Endothelial cell of umbilical vein (primary cell): ENCODE measurements around the gene TBX21. TPM values are rescaled to one million over a fixed set of nuclear protein-coding genes. Genes with fewer than 3 reads are reported as not detected.

Experiments
- BruUV-seq: library from RNA; stranded (reverse); fragments of 400-500 nt; replicated peaks from 2 replicates; lab custom pipeline; 2021; lab: Mats Ljungman, UMichigan
- CTCF ChIA-PET: fragments of 300-600, 350-600 bp; sonication (Branson Sonifier 250); formaldehyde crosslinking; loops from one replicate; lab custom pipeline; 2021; ENCODE audit warnings: antibody characterized with exemption, inconsistent platforms; lab: Charles Lee
- POLR2A ChIA-PET: fragments of 300-600, 350-600 bp; sonication (Branson Sonifier 250); formaldehyde crosslinking; loops from one replicate; lab custom pipeline; 2021; ENCODE audit warnings: antibody characterized with exemption, inconsistent platforms; lab: Charles Lee
- DNase-seq: peaks from one replicate; pipeline ENCODE4 v3.0.0-alpha.2; 2011; ENCODE audit warnings: low read depth, low spot score
- FAIRE-seq: peaks from 2 replicates; lab custom pipeline; 2011; peaks lifted over from hg19 to GRCh38; lab: Jason Lieb, UNC
- H2AFZ ChIP-seq: 2 replicates; pipeline ENCODE4 v1.6.0; 2012; ENCODE audit warnings: low read depth, low read length, control low read depth, inconsistent platforms
- H3K27ac ChIP-seq: 2 replicates; pipeline ENCODE4 v1.5.1; 2011; ENCODE audit warnings: low read depth, mild to moderate bottlenecking, control low read depth, low read length, moderate library complexity; ENCODE audit not compliant: insufficient read depth
- H3K27me3 ChIP-seq, 2 experiments: 2 replicates each; pipeline versions ENCODE4 v1.6.0 to v1.6.1; 2011; ENCODE audit warnings: low read length in 2 of 2, mixed read lengths in 1 of 2; ENCODE audit not compliant: control insufficient read depth in 2 of 2, insufficient read depth in 2 of 2
- H3K36me3 ChIP-seq, 2 experiments: 2 replicates in 1 of 2; 3 replicates in 1 of 2; pipeline ENCODE4 v1.5.1; 2011; ENCODE audit warnings: low read length in 2 of 2, mild to moderate bottlenecking in 1 of 2, moderate library complexity in 1 of 2; ENCODE audit not compliant: control insufficient read depth in 2 of 2, insufficient read depth in 2 of 2; ENCODE audit errors: extremely low read depth in 1 of 2
- H3K4me1 ChIP-seq: 3 replicates; pipeline ENCODE4 v1.5.1; 2011; ENCODE audit warnings: mild to moderate bottlenecking, low read length; ENCODE audit not compliant: control insufficient read depth, insufficient read depth; ENCODE audit errors: extremely low read depth
- H3K4me2 ChIP-seq: 2 replicates; pipeline ENCODE4 v1.6.1; 2011; ENCODE audit warnings: low read length, control low read depth, mixed read lengths; ENCODE audit not compliant: insufficient read depth
- H3K4me3 ChIP-seq, 3 experiments: fragments of 200-600 bp in 1 of 3; sonication (generic), shearing (Covaris generic) in 1 of 3; replicated peaks in 1 of 3; 2 replicates each; pipeline ENCODE4 v1.5.1; 2011 to 2016; ENCODE audit warnings: control low read depth in 3 of 3, low read length in 3 of 3, mild to moderate bottlenecking in 2 of 3, inconsistent platforms in 1 of 3, low read depth in 1 of 3, moderate library complexity in 1 of 3; ENCODE audit not compliant: insufficient read depth in 1 of 3
- H3K79me2 ChIP-seq: 2 replicates; pipeline ENCODE4 v1.6.0; 2012; ENCODE audit warnings: low read length, inconsistent platforms; ENCODE audit not compliant: control insufficient read depth, insufficient read depth
- H3K9ac ChIP-seq: replicated peaks from 2 replicates; pipeline ENCODE3; 2011; ENCODE audit warnings: low read length, control low read depth; ENCODE audit not compliant: insufficient read depth; ENCODE audit errors: extremely low read depth
- H3K9me1 ChIP-seq: replicated peaks from 3 replicates; pipeline ENCODE4 v1.6.0; 2011; ENCODE audit warnings: mild to moderate bottlenecking, low read length; ENCODE audit not compliant: control insufficient read depth, insufficient read depth; ENCODE audit errors: extremely low read depth
- H3K9me3 ChIP-seq: replicated peaks from 2 replicates; pipeline ENCODE4 v1.5.1; 2012; ENCODE audit warnings: low read length, inconsistent platforms; ENCODE audit not compliant: control insufficient read depth, insufficient read depth
- H4K20me1 ChIP-seq: replicated peaks from 2 replicates; pipeline ENCODE3; 2011; ENCODE audit warnings: mild to moderate bottlenecking, low read length; ENCODE audit not compliant: control insufficient read depth, insufficient read depth; ENCODE audit errors: extremely low read depth
- EZH2 ChIP-seq: IDR thresholded peaks from 2 replicates; pipeline ENCODE4 v1.6.1; 2012; ENCODE audit warnings: borderline replicate concordance, low read depth, mild to moderate bottlenecking, moderate library complexity, low read length, inconsistent platforms; ENCODE audit not compliant: severe bottlenecking
- FOS ChIP-seq: IDR thresholded peaks from 2 replicates; pipeline ENCODE4 v1.6.1; 2011; ENCODE audit warnings: mild to moderate bottlenecking, low read length, moderate library complexity, borderline replicate concordance; ENCODE audit not compliant: insufficient read depth
- GATA2 ChIP-seq: IDR thresholded peaks from 2 replicates; pipeline ENCODE4 v1.7.0; 2011; ENCODE audit warnings: low read depth, mild to moderate bottlenecking, moderate library complexity, mixed read lengths, low read length; ENCODE audit not compliant: insufficient read length, insufficient read depth
- MYC ChIP-seq: IDR thresholded peaks from one replicate; pipeline ENCODE4 v1.6.1; 2011; ENCODE audit warnings: mild to moderate bottlenecking, low read depth, low read length
- POLR2A ChIP-seq: IDR thresholded peaks from 2 replicates; pipeline ENCODE4 v1.6.1; 2012; ENCODE audit warnings: low read depth, mild to moderate bottlenecking, control low read depth, low read length
- POLR2AphosphoS5 ChIP-seq: IDR thresholded peaks from 2 replicates; pipeline ENCODE4 v1.6.1; 2012; ENCODE audit warnings: low read depth, mild to moderate bottlenecking, control low read depth, low read length, moderate library complexity; ENCODE audit not compliant: insufficient read depth
- dilution Hi-C: fragments of 300-500 bp; cut with MboI; formaldehyde crosslinking; loops from one replicate; pipeline ENCODE4 v1.15.0; 2019; ENCODE audit warnings: low sequenced_read_pairs; ENCODE audit not compliant: extremely low pct_ligation_motif_present
- intact Hi-C: fragments of 100-400 bp; cut with micrococcal nuclease; formaldehyde crosslinking; loops from one replicate; pipeline ENCODE4 v1.10.0; 2022
- polyA plus RNA-seq, 4 experiments: library from polyadenylated mRNA; depleted of rRNA in 3 of 4; stranded (reverse) in 3 of 4; unstranded in 1 of 4; fragments of >200 nt; gene quantifications; 2 replicates each; pipeline versions ENCODE4 v1.2.1 to v1.2.3, GENCODE V29; 2011 to 2012; ENCODE audit warnings: missing spikeins in 1 of 4
- total RNA-seq: library from RNA; stranded (reverse); gene quantifications from 2 replicates; pipeline ENCODE4 v1.2.3, GENCODE V29; 2021
- TF ChIP-seq, protein P1 (sequence below), 2 donors: IDR thresholded peaks; 1 replicate in 1 of 2; 2 replicates in 1 of 2; pipeline ENCODE4 v1.5.1; 2011; ENCODE audit warnings: low read length in 2 of 2, mild to moderate bottlenecking in 2 of 2, moderate library complexity in 2 of 2, control low read depth in 1 of 2, inconsistent platforms in 1 of 2, low read depth in 1 of 2; ENCODE audit not compliant: insufficient read depth in 1 of 2; ENCODE audit errors: extremely low read depth in 1 of 2
- TF ChIP-seq, protein P2 (sequence below): IDR thresholded peaks from 2 replicates; pipeline ENCODE4 v1.6.1; 2011; ENCODE audit not compliant: insufficient read depth, insufficient read length

Gene TBX21
- total and polyA plus RNA-seq, 2 donors (not counting 3 experiments of a cell fraction or from before 2014, with no cell fraction given) = not detected

DNA sequence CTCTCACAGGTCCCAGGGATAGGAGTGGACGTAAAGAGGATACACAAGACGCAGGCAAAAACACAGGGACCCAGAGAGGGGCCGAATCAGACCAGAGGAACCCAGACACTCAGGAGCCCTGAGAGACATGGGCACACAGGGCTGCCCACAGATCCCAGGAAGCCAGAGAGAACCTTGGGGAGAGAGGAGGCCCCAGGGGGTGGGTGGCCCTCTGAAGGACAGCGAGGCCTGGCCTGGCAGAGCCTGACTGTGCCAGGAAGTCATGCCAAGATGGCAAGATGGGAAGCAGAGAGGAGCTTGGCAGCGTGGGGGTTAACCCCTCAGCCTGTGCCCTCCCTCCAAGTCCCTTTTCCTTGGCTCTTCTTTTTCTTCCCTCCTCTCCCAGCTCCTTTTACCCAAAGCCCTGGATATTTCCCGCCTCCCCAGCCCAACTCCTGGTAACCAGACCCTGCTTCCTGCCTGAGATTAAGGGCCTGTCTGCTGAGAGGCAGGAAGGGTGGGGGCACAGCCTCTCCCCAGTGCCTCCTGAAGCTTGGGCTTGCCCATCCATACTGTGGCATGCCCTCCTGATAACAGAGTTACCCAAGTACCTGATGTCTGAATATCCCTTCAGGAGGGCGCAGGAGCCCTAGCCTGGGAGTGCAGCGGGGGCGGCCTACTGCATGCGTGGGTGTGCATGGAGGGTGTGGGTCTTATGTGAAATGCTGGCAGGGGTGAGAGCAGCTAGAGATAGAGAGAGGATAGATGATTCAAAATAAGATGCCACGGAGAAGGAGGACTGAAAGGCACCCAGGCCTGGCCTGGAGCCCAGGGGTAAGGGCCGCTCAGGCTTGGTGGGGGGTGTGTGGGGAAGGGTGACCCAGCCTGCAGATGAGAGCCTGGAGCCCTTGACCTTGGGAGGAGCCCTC, 6.0 kb upstream of the TBX21 start:
- FAIRE-seq (no peak), DNase-seq (no peak)
- ChIA-PET POLR2A (no interaction called here), CTCF (no interaction called here)
- no peaks in the 10 kb centered on the region for H3K4me1 ChIP-seq
- no peak overlapping the region for H3K9ac ChIP-seq
- H3K4me3 ChIP-seq = no peak overlapping the region
- H3K36me3 ChIP-seq = no peaks in the 10 kb centered on the region
- H4K20me1 ChIP-seq = no peaks in the 10 kb centered on the region
- no TSS peak for BruUV-seq
- H3K79me2 ChIP-seq = no peaks in the 10 kb centered on the region
- no peaks in the 10 kb centered on the region for H3K9me1 ChIP-seq
- intact Hi-C loops = no loop called here
- no peak overlapping the region for H3K4me2 ChIP-seq
- H3K27ac ChIP-seq = no peak overlapping the region
- H3K27me3 ChIP-seq = peaks cover 12 to 20% of the 10 kb centered on the region in 2 experiments
- H3K9me3 ChIP-seq = no peaks in the 10 kb centered on the region
- TF ChIP-seq, protein P1, sequence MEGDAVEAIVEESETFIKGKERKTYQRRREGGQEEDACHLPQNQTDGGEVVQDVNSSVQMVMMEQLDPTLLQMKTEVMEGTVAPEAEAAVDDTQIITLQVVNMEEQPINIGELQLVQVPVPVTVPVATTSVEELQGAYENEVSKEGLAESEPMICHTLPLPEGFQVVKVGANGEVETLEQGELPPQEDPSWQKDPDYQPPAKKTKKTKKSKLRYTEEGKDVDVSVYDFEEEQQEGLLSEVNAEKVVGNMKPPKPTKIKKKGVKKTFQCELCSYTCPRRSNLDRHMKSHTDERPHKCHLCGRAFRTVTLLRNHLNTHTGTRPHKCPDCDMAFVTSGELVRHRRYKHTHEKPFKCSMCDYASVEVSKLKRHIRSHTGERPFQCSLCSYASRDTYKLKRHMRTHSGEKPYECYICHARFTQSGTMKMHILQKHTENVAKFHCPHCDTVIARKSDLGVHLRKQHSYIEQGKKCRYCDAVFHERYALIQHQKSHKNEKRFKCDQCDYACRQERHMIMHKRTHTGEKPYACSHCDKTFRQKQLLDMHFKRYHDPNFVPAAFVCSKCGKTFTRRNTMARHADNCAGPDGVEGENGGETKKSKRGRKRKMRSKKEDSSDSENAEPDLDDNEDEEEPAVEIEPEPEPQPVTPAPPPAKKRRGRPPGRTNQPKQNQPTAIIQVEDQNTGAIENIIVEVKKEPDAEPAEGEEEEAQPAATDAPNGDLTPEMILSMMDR (IDR thresholded peaks at IDR 0.05; ENCODE audit: extremely low read depth in 1 of 2, insufficient read depth in 1 of 2, low read depth in 1 of 2, low read length in 2 of 2) = no peak
- TF ChIP-seq, protein P2, sequence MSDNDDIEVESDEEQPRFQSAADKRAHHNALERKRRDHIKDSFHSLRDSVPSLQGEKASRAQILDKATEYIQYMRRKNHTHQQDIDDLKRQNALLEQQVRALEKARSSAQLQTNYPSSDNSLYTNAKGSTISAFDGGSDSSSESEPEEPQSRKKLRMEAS = no peak
- TF ChIP-seq EZH2 (no peak), POLR2AphosphoS5 (no peak), POLR2A (no peak), FOS (no peak), GATA2 (no peak), MYC (no peak)
- dilution Hi-C loops = no loop called here
- no peak overlapping the region for H2AFZ ChIP-seq
